Osteoblast (primary cell): ENCODE results near the gene CNTD1. TPM values are rescaled to one million over a fixed set of nuclear protein-coding genes. Genes with fewer than 3 reads are reported as not detected.
"Not testable (repeated sequence)": the region's sequence is repeated elsewhere in the genome, so short reads cannot be mapped to it uniquely, and the experiment has no call there.

Source experiments
- DNase-seq: peaks from one replicate; pipeline ENCODE4 v3.0.0; 2011; ENCODE audit warnings: low spot score, mixed read lengths; ENCODE audit not compliant: insufficient read length; ENCODE audit errors: missing footprints
- H2AFZ ChIP-seq: 2 replicates; pipeline ENCODE4 v1.6.0; 2011; ENCODE audit warnings: mild to moderate bottlenecking, low read length
- H3K27ac ChIP-seq: 2 replicates; pipeline ENCODE4 v1.5.1; 2011; ENCODE audit warnings: mild to moderate bottlenecking, low read depth, low read length, moderate library complexity
- H3K27me3 ChIP-seq: 2 replicates; pipeline ENCODE4 v1.6.0; 2012; ENCODE audit warnings: mild to moderate bottlenecking, control low read depth, inconsistent platforms, low read length, moderate library complexity; ENCODE audit not compliant: insufficient read depth
- H3K36me3 ChIP-seq: 2 replicates; pipeline ENCODE4 v1.5.1; 2011; ENCODE audit warnings: mild to moderate bottlenecking, low read length, control low read depth, moderate library complexity; ENCODE audit not compliant: insufficient read depth
- H3K4me1 ChIP-seq: 2 replicates; pipeline ENCODE4 v1.5.1; 2011; ENCODE audit warnings: mild to moderate bottlenecking, low read length, control low read depth, moderate library complexity; ENCODE audit not compliant: insufficient read depth
- H3K4me2 ChIP-seq: 2 replicates; pipeline ENCODE4 v1.6.0; 2011; ENCODE audit warnings: mild to moderate bottlenecking, low read length; ENCODE audit not compliant: insufficient read depth
- H3K4me3 ChIP-seq: fragments of 200-600 bp; sonication (generic); 3 replicates; pipeline ENCODE4 v1.5.1; 2012; ENCODE audit warnings: mild to moderate bottlenecking, low read length, inconsistent platforms; ENCODE audit not compliant: insufficient read depth
- H3K79me2 ChIP-seq: 2 replicates; pipeline ENCODE4 v1.6.0; 2012; ENCODE audit warnings: mild to moderate bottlenecking, low read length, control low read depth, inconsistent platforms; ENCODE audit not compliant: insufficient read depth
- H3K9me3 ChIP-seq: 2 replicates; pipeline ENCODE4 v1.5.1; 2011; ENCODE audit warnings: low read depth, low read length, control low read depth
- H4K20me1 ChIP-seq: 2 replicates; pipeline ENCODE4 v1.6.0; 2012; ENCODE audit warnings: mild to moderate bottlenecking, low read length, control low read depth; ENCODE audit not compliant: insufficient read depth
- CTCF ChIP-seq: IDR thresholded peaks from 2 replicates; pipeline ENCODE4 v1.5.1; 2011; ENCODE audit warnings: mild to moderate bottlenecking, low read depth, low read length, moderate library complexity; ENCODE audit errors: extremely low read depth
- total RNA-seq: library from RNA; depleted of rRNA; stranded (reverse); fragments of >200 nt; gene quantifications from 2 replicates; pipeline ENCODE4 v1.2.3, GENCODE V29; 2012

CNTD1 gene
- total RNA-seq, 1 donor: not detected

- TF ChIP-seq CTCF: no peak
- no peak overlapping the region for H2AFZ ChIP-seq
- H4K20me1 ChIP-seq: peaks cover 20% of the 10 kb centered on the region
- no peak overlapping the region for H3K27ac ChIP-seq
- no peaks in the 10 kb centered on the region for H3K9me3 ChIP-seq
- peaks cover 16% of the 10 kb centered on the region for H3K4me1 ChIP-seq
- peaks cover 7% of the 10 kb centered on the region for H3K36me3 ChIP-seq
- H3K4me2 ChIP-seq: no peak overlapping the region
- DNase-seq: no peak
- H3K4me3 ChIP-seq: no peak overlapping the region
- peaks cover 21% of the 10 kb centered on the region for H3K27me3 ChIP-seq
- no peaks in the 10 kb centered on the region for H3K79me2 ChIP-seq
These were observed 50.4 kb downstream of the CNTD1 start for GRCh38 chr17:42849031-42849430.

GRCh38 chr17:42849451-42850181 lies 51.0 kb downstream of the CNTD1 start:
- no peak overlapping the region for H3K4me2 ChIP-seq
- H3K27me3 ChIP-seq: peaks cover 21% of the 10 kb centered on the region
- no peak for DNase-seq
- no peak overlapping the region for H3K27ac ChIP-seq
- no peak overlapping the region for H3K4me3 ChIP-seq
- H3K4me1 ChIP-seq: peaks cover 16% of the 10 kb centered on the region
- H3K36me3 ChIP-seq: peaks cover 1% of the 10 kb centered on the region
- no peaks in the 10 kb centered on the region for H3K79me2 ChIP-seq
- H3K9me3 ChIP-seq: no peaks in the 10 kb centered on the region
- TF ChIP-seq CTCF: no peak
- peaks cover 20% of the 10 kb centered on the region for H4K20me1 ChIP-seq
- H2AFZ ChIP-seq: no peak overlapping the region

- no peak within 1 kb of the TSS for H3K4me2 ChIP-seq
- no peak within 1 kb of the TSS for H3K27ac ChIP-seq
- DNase-seq: no peak
- H3K79me2 ChIP-seq: no peaks in the 10 kb centered on the region
- no peak within 1 kb of the TSS for H3K4me3 ChIP-seq
- H4K20me1 ChIP-seq: peaks cover 12% of the 10 kb centered on the region
- no peak for TF ChIP-seq CTCF
- peaks cover 21% of the 10 kb centered on the region for H3K27me3 ChIP-seq
- H3K4me1 ChIP-seq: peaks cover 13% of the 10 kb centered on the region
- H3K9me3 ChIP-seq: no peaks in the 10 kb centered on the region
- no peak within 1 kb of the TSS for H2AFZ ChIP-seq
- H3K36me3 ChIP-seq: no peaks in the 10 kb centered on the region
These were observed 52.3 kb downstream of the CNTD1 start, which contains the start of gene AOC3 for GRCh38 chr17:42850954-42851353. AOC3 (plus strand) TSS chr17:42851199; CDS start chr17:42851344, 145 bp downstream.

DNA sequence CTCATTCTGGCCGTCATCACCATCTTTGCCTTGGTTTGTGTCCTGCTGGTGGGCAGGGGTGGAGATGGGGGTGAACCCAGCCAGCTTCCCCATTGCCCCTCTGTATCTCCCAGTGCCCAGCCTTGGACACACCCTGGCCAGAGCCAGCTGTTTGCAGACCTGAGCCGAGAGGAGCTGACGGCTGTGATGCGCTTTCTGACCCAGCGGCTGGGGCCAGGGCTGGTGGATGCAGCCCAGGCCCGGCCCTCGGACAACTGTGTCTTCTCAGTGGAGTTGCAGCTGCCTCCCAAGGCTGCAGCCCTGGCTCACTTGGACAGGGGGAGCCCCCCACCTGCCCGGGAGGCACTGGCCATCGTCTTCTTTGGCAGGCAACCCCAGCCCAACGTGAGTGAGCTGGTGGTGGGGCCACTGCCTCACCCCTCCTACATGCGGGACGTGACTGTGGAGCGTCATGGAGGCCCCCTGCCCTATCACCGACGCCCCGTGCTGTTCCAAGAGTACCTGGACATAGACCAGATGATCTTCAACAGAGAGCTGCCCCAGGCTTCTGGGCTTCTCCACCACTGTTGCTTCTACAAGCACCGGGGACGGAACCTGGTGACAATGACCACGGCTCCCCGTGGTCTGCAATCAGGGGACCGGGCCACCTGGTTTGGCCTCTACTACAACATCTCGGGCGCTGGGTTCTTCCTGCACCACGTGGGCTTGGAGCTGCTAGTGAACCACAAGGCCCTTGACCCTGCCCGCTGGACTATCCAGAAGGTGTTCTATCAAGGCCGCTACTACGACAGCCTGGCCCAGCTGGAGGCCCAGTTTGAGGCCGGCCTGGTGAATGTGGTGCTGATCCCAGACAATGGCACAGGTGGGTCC lies 52.9 kb downstream of the CNTD1 start:
- H3K9me3 ChIP-seq, H3K27ac ChIP-seq, H3K4me3 ChIP-seq, H4K20me1 ChIP-seq, H3K4me2 ChIP-seq, DNase-seq, H2AFZ ChIP-seq, H3K4me1 ChIP-seq, H3K36me3 ChIP-seq, H3K79me2 ChIP-seq: not testable (repeated sequence)
- H3K27me3 ChIP-seq: peaks cover 21% of the 10 kb centered on the region
